GM12878 (cell line): ENCODE results near the gene NPR1. TPM values are rescaled to one million over a fixed set of nuclear protein-coding genes. Genes with fewer than 3 reads are reported as not detected.

Experiments
- ATAC-seq: fragments of 200-7000 bp; cut with Tn5 transposase; 3 replicates; pipeline ENCODE4 v1.9.1; 2020; ENCODE audit warnings: mild to moderate bottlenecking, moderate library complexity
- BruUV-seq: library from RNA; stranded (reverse); fragments of 400-500 nt; replicated peaks from 2 replicates; lab custom pipeline; 2021; lab: Mats Ljungman, UMichigan
- CTCF ChIA-PET: fragments of 300-600 bp; sonication (Branson Sonifier 250); formaldehyde crosslinking; extraction: SDS; loops from one replicate; lab custom pipeline; 2021; ENCODE audit warnings: inconsistent platforms; lab: Yijun Ruan, JAX
- POLR2A ChIA-PET: fragments of 350-600 bp; formaldehyde crosslinking; extraction: SDS; loops from one replicate; lab custom pipeline; 2021; ENCODE audit warnings: inconsistent platforms; lab: Charles Lee
- RAD21 ChIA-PET: fragments of 300-600 bp; sonication (Branson Sonifier 250); formaldehyde crosslinking; loops from one replicate; lab custom pipeline; 2023; ENCODE audit warnings: antibody characterized with exemption; ENCODE audit not compliant: unreplicated experiment; lab: Charles Lee
- SMC1A ChIA-PET: fragments of 300-600 bp; sonication (Branson Sonifier 250); formaldehyde crosslinking; loops from one replicate; lab custom pipeline; 2023; ENCODE audit not compliant: unreplicated experiment, uncharacterized antibody; lab: Charles Lee
- DNase-seq: peaks from one replicate; pipeline ENCODE4 v3.0.0-alpha.2; 2011; ENCODE audit warnings: low read depth, low spot score
- FAIRE-seq: peaks from 3 replicates; lab custom pipeline; 2011; peaks lifted over from hg19 to GRCh38; lab: Jason Lieb, UNC
- H2AFZ ChIP-seq: 2 replicates; pipeline ENCODE4 v1.6.0; 2011; ENCODE audit warnings: low read depth, low read length, control low read depth; ENCODE audit not compliant: control insufficient read depth
- H3K27ac ChIP-seq: 2 replicates; pipeline ENCODE4 v1.5.1; 2011; ENCODE audit warnings: control low read depth; ENCODE audit not compliant: control insufficient read depth, insufficient read depth
- H3K27me3 ChIP-seq, 2 experiments: replicated peaks in 1 of 2; 2 replicates each; pipeline versions ENCODE4 v1.6.0 to v1.6.1; 2011; ENCODE audit warnings: low read length in 1 of 2; ENCODE audit not compliant: control insufficient read depth in 2 of 2, insufficient read depth in 2 of 2
- H3K36me3 ChIP-seq, 2 experiments: 2 replicates each; pipeline ENCODE4 v1.5.1; 2011; ENCODE audit warnings: low read length in 1 of 2; ENCODE audit not compliant: control insufficient read depth in 2 of 2, insufficient read depth in 2 of 2
- H3K4me1 ChIP-seq: 2 replicates; pipeline ENCODE4 v1.6.1; 2011; ENCODE audit warnings: mild to moderate bottlenecking, low read length, moderate library complexity, mixed read lengths; ENCODE audit not compliant: control insufficient read depth, insufficient read depth
- H3K4me2 ChIP-seq: 2 replicates; pipeline ENCODE4 v1.6.0; 2011; ENCODE audit warnings: control low read depth; ENCODE audit not compliant: control insufficient read depth, insufficient read depth
- H3K4me3 ChIP-seq: fragments of 200-600 bp; sonication (generic); 2 replicates; pipeline ENCODE4 v1.5.1; 2016
- H3K79me2 ChIP-seq: 2 replicates; pipeline ENCODE4 v1.6.0; 2011; ENCODE audit warnings: low read length; ENCODE audit not compliant: control insufficient read depth, insufficient read depth
- H3K9ac ChIP-seq: 2 replicates; pipeline ENCODE4 v1.8.0; 2011; ENCODE audit warnings: low read length, control low read depth, mixed read lengths; ENCODE audit not compliant: control insufficient read depth, insufficient read depth
- H3K9me3 ChIP-seq: replicated peaks from 3 replicates; pipeline ENCODE4 v1.5.1; 2011; ENCODE audit warnings: mild to moderate bottlenecking, low read length; ENCODE audit not compliant: control insufficient read depth, insufficient read depth
- H4K20me1 ChIP-seq: 2 replicates; pipeline ENCODE4 v1.6.0; 2011; ENCODE audit not compliant: control insufficient read depth, insufficient read depth
- FOS ChIP-seq: IDR thresholded peaks from 3 replicates; pipeline ENCODE4 v1.6.1; 2011; ENCODE audit warnings: borderline replicate concordance; ENCODE audit not compliant: insufficient read length; ENCODE audit errors: extremely low read depth
- HCFC1 ChIP-seq: fragments of 150-350 bp; IDR thresholded peaks from 2 replicates; pipeline ENCODE4 v1.6.1; 2014; ENCODE audit warnings: low read length
- MEF2A ChIP-seq: IDR thresholded peaks from 2 replicates; pipeline ENCODE4 v1.6.1; 2011; ENCODE audit warnings: low read depth, mild to moderate bottlenecking, low read length, moderate library complexity; ENCODE audit not compliant: insufficient read depth
- MYC ChIP-seq: IDR thresholded peaks from 2 replicates; pipeline ENCODE4 v1.6.1; 2011; ENCODE audit warnings: mild to moderate bottlenecking, low read length, moderate library complexity, inconsistent platforms; ENCODE audit not compliant: insufficient read depth, insufficient replicate concordance, insufficient read length, severe bottlenecking
- REST ChIP-seq: IDR thresholded peaks from 2 replicates; pipeline ENCODE4 v1.6.1; 2012; ENCODE audit warnings: mild to moderate bottlenecking, low read depth, low read length
- SKIL ChIP-seq: fragments of 450-650 bp; IDR thresholded peaks from 2 replicates; pipeline ENCODE4 v1.6.1; 2017; ENCODE audit warnings: mild to moderate bottlenecking, low read depth, inconsistent platforms; ENCODE audit not compliant: poor library complexity, severe bottlenecking
- SMC3 ChIP-seq: IDR thresholded peaks from 2 replicates; pipeline ENCODE4 v1.6.1; 2011; ENCODE audit warnings: low read length, improper control_type of control experiment, borderline replicate concordance
- ZSCAN29 ChIP-seq: fragments of 450-650 bp; IDR thresholded peaks from 2 replicates; pipeline ENCODE4 v1.6.1; 2017; ENCODE audit warnings: mild to moderate bottlenecking, moderate library complexity
- WGBS: methylation state at CpG from one replicate; pipeline ENCODE4 v1.1.6; 2016; ENCODE audit warnings: low lambda C conversion rate; ENCODE audit not compliant: insufficient replicate concordance, insufficient coverage; ENCODE audit errors: missing lambda C conversion rate; 5-methylcytosine and 5-hydroxymethylcytosine counted together
- in situ Hi-C: fragments of 300-500 bp; cut with MboI; formaldehyde crosslinking; loops from 9 replicates; pipeline ENCODE4 v1.14.3; 2018; ENCODE audit warnings: mixed read lengths
- intact Hi-C: fragments of 100-400 bp; cut with micrococcal nuclease; formaldehyde crosslinking; loops from one replicate; pipeline ENCODE4 v1.14.2; 2022; ENCODE audit not compliant: unreplicated experiment
- polyA plus RNA-seq, 11 experiments: library from polyadenylated mRNA; depleted of rRNA in 4 of 11; unstranded in 6 of 11; stranded (reverse) in 5 of 11; fragments of >200 nt; fragmentation: Nextera tagmentation in 4 of 11; fragmentation: Illumina TruSeq in 1 of 11; extraction: Ambion mirVana in 4 of 11; extraction: Trizol in 1 of 11; gene quantifications; 1 replicate in 1 of 11; 2 replicates in 10 of 11; pipeline versions ENCODE4 v1.2.1 to v1.2.3, GENCODE V29; 2011 to 2016; ENCODE audit warnings: inconsistent platforms in 2 of 11, missing spikeins in 2 of 11, low read depth in 1 of 11
- total RNA-seq, 4 experiments: library from RNA; depleted of rRNA in 3 of 4; stranded (reverse); fragments of >200 nt in 3 of 4; fragmentation: Illumina TruSeq in 1 of 4; extraction: Trizol in 1 of 4; gene quantifications; 2 replicates each; pipeline versions ENCODE4 v1.2.1 to v1.2.3, GENCODE V29; 2013 to 2021

NPR1 gene
- total and polyA plus RNA-seq, 10 of the 15 experiments (the other 5 are each of a cell fraction or from before 2014, with no cell fraction given) = 0.09 to 2.1 (median 0.28) TPM; not detected in 1

- 69% methylated on average over 1 of the region's 1 CpG for WGBS
- RAD21 ChIA-PET = interaction anchor here (0.7 kb wide), 2 partner anchors 84 to 294 kb away, joined by 3 to 4 read pairs; partner anchors contain the start of gene S100A9
- no peak overlapping the region for H3K27ac ChIP-seq
- no TSS peak for BruUV-seq
- no peaks in the 10 kb centered on the region for H3K4me1 ChIP-seq
- no peaks in the 10 kb centered on the region for H3K27me3 ChIP-seq
- in situ Hi-C loops = no loop called here
- POLR2A ChIA-PET = interaction anchor here (0.6 to 1.2 kb wide), 3 partner anchors 10 to 773 kb away, joined by 3 to 7 read pairs (median 5); no protein-coding TSS in a partner anchor
- SMC1A ChIA-PET = interaction anchor here (1.1 to 2.5 kb wide), 3 partner anchors 10 to 79 kb away, joined by 3 to 10 read pairs (median 3); no protein-coding TSS in a partner anchor
- H3K36me3 ChIP-seq = peaks cover 5 to 6% of the 10 kb centered on the region in 2 experiments; a peak in 3 of 4 replicates
- H3K9me3 ChIP-seq = no peaks in the 10 kb centered on the region
- H2AFZ ChIP-seq = no peak overlapping the region
- DNase-seq (no peak), ATAC-seq (no peak), FAIRE-seq (no peak)
- no peak for TF ChIP-seq SMC3
- CTCF ChIA-PET = interaction anchor here (1.2 kb wide), 1 partner anchor 80 kb away, joined by 5 read pairs; no protein-coding TSS in a partner anchor
- no peaks in the 10 kb centered on the region for H3K79me2 ChIP-seq
- no peaks in the 10 kb centered on the region for H4K20me1 ChIP-seq
- intact Hi-C loops = no loop called here
- no peak overlapping the region for H3K4me3 ChIP-seq
- H3K9ac ChIP-seq = no peak overlapping the region
- no peak overlapping the region for H3K4me2 ChIP-seq
These were observed 26.7 kb upstream of the NPR1 start for GRCh38 chr1:153651771-153652170.

GRCh38 chr1:153652805-153653500, 25.5 kb upstream of the NPR1 start:
- H3K9ac ChIP-seq = no peak overlapping the region
- no peak for DNase-seq
- no peak overlapping the region for H3K27ac ChIP-seq
- H3K9me3 ChIP-seq = no peaks in the 10 kb centered on the region
- FAIRE-seq = no peak
- ChIA-PET POLR2A (interaction anchor here (1.1 kb wide), 1 partner anchor 19 kb away, joined by 3 read pairs; the partner anchor contains the start of gene CHTOP), SMC1A (interaction anchor here (1.1 to 2.5 kb wide), 4 partner anchors 9 to 80 kb away, joined by 3 to 10 read pairs (median 4); no protein-coding TSS in a partner anchor), CTCF (interaction anchor here (0.6 to 1.3 kb wide), 5 partner anchors 9 to 333 kb away, joined by 3 to 6 read pairs (median 4); partner anchors contain the start of gene RAB13), RAD21 (interaction anchor here (0.6 to 1.1 kb wide), 2 partner anchors 80 to 82 kb away, joined by 3 to 4 read pairs; no protein-coding TSS in a partner anchor)
- H3K27me3 ChIP-seq = no peaks in the 10 kb centered on the region
- no peak overlapping the region for H2AFZ ChIP-seq
- ATAC-seq = no peak
- 0 out of 4 replicates have a peak, but pooled peaks cover 0 to 2% of the 10 kb centered on the region in 2 experiments for H3K36me3 ChIP-seq
- H3K4me3 ChIP-seq = no peak overlapping the region
- WGBS = 56% methylated on average over 3 of the region's 3 CpGs
- no peaks in the 10 kb centered on the region for H3K79me2 ChIP-seq
- no TSS peak for BruUV-seq
- intact Hi-C loops (no loop called here), in situ Hi-C loops (no loop called here)
- no peaks in the 10 kb centered on the region for H4K20me1 ChIP-seq
- no peaks in the 10 kb centered on the region; the same call in 1 of the 2 replicates for H3K4me1 ChIP-seq
- no peak overlapping the region for H3K4me2 ChIP-seq
- TF ChIP-seq REST = no peak
- TF ChIP-seq SKIL = no peak
- TF ChIP-seq ZSCAN29 = no peak
- TF ChIP-seq HCFC1 = no peak
- no peak for TF ChIP-seq MYC
- no peak for TF ChIP-seq FOS
- TF ChIP-seq MEF2A = no peak
